GM21825 (cell line): ENCODE measurements around the gene TRMU.

Experiments
- ATAC-seq: cut with Tn5 transposase; IDR thresholded peaks from one replicate; pipeline ENCODE4 v1.9.1; 2021; ENCODE audit warnings: mild to moderate bottlenecking, moderate library complexity; ENCODE audit not compliant: unreplicated experiment

TRMU gene

GRCh38 chr22:46355369-46355995 lies 20.0 kb downstream of the TRMU start:
- no peak for ATAC-seq

DNA sequence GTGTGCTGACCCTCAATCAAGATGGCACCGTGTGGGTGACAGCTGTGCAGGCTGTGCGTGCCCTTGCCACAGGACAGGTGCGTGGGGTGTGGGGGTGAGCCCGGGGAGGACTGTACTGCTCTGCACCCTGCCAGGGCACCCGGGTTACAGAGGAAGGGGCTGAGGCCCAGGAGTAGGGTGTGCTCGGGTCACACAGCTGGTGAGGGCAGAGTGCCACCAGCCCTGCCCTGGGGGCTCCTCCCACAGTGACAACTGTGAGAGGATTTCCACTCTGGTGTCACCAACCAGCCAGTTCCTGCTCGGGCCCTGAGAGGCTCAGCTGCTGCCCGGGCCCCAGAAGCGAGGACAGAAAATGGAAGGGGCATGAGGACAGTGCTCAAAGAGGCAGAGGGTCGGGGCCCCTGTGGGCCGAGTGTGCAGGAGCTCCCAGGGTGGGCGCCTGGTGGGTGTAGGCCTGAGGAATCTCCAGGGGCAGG lies 20.5 kb downstream of the TRMU start:
- ATAC-seq: no peak

GRCh38 chr22:46356496-46357480 lies 21.3 kb downstream of the TRMU start:
- no peak for ATAC-seq

DNA sequence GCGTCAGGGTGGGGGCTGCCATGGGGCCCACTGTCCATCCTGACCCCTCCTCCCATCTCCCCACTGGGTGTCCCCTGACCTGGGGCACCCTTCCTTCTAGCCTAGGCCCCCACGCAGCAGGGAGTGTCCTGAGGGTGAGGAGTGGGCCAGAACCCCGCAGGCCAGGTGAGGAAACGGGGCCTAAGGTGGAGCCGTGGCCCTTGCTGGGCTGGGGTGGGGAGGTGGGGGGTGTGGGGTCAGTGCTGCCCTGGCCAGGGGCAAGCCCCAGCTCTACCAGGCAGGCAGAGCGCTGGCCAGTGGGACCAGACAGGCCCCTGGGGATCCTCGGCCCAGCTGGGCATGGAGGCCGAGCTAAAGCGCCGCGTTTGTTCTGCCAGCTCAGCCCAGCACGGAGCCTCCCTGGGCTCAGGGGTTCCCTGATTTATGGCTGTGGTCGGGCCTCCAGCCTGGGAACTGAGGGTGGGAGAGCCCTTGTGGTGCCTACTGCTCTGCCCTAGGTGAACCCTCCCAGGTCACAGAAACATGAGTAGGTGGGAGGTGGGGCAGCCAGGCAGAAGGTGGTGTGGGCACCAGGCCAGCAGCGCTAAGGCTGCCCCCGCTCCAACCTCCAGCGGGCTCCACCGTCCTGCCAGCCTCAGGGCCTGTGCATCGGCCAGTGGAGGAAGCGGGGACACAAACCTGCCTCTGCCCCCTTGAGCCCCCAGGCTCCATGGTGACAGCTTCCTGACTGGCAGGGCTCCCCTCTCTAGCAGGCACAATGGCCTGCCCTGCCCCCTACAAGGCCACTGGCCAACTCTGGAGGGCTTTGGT lies 22.4 kb downstream of the TRMU start:
- ATAC-seq: no peak

DNA sequence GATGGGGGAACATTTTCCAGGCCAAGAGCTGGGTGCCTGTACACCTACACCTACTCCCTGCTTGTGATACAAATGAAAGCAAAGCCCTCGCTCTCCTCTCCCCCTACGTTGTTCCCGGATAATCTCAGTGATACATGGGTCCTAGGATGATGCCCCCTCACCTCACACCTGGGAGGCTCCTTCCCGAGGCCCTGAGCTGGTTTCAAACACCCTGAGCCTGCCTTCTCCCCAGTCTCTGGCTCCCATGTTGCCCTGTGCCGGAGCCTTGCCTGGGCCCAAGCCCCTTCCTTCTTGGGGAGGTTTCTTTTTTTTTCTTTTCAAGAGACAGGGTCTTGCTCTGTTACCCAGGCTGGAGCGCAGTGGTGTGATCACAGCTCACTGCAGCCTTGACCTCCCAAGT lies 23.3 kb downstream of the TRMU start:
- ATAC-seq: no peak

DNA sequence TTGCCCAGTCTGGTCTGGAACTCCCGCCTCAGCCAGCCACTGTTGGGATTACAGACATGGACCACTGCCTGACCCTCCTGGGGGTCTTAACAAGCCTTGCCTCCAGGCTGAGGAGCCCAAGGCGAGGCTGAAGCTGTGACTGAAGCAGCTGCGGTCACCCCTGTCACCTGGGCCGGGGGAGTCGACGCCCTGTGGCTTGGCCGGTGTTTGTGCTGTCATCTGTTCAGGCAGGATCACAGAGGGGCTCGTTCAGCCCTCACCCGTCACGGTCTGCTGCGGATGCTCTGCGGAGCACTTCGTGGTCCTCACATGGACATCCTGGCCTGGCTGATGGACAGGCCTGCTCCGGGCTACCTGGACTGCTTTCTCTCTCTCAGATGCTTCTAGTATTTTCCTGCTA lies 23.8 kb downstream of the TRMU start:
- ATAC-seq: no peak

GRCh38 chr22:46360097-46360496 lies 24.6 kb downstream of the TRMU start:
- ATAC-seq: no peak

- no peak for ATAC-seq
Observed at GRCh38 chr22:46360891-46361290, 25.4 kb downstream of the TRMU start.

DNA sequence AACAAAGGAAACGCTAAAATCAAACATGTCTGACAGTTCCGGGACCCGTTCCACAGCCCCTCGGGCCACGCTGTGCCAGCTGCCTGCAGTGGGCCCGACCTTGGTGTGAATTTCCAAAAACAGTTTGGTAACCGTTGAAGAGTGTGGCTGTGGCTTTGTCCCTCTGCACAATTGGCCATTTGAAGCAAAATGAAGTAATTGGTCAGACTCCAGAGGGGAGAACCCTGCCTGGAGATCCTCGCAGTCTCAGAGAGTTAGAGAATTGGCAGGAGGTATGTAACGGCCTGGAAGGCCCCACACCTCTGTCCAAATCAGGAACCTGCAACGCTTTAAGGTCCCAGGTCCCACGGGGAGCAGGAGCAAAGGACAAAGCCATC lies 26.3 kb downstream of the TRMU start:
- ATAC-seq: no peak

DNA sequence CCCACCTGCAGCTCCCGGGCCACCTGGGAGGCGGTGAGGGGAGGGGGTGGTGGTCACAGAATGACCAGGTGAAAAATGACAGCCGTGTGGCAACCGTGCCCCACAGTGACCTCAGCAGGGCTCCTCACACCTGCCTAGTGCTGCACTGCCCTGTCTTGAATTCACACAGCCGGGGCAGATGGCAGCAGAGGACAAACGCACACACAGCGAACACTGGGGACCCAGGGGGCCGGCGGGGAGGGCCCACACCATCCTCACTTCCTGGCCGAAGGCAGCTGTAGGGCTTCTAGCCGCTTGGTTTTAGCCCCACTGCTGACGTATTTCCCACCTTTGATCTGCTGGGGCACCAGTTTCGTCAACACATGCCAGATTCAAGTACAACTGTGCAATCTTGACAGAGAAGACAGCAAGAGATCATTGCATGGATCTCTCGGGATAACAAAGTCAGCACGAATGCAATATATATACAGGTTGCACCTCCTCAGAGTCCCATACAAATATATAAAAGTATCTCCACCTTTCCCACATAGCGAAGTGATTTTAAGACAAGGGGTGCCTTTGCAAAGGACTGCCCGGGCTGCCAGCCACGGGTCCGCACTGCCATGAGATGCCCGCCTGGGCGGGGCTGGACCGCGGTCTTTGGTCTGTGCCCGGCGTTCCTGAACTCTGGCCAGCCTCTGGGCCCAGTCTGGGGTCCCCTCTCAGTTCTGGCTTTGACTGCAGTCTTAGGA lies 26.9 kb downstream of the TRMU start:
- no peak for ATAC-seq

- ATAC-seq: no peak
Observed at GRCh38 chr22:46362934-46363515, 27.5 kb downstream of the TRMU start.

- no peak for ATAC-seq
Observed at GRCh38 chr22:46363611-46364321, 28.3 kb downstream of the TRMU start.

DNA sequence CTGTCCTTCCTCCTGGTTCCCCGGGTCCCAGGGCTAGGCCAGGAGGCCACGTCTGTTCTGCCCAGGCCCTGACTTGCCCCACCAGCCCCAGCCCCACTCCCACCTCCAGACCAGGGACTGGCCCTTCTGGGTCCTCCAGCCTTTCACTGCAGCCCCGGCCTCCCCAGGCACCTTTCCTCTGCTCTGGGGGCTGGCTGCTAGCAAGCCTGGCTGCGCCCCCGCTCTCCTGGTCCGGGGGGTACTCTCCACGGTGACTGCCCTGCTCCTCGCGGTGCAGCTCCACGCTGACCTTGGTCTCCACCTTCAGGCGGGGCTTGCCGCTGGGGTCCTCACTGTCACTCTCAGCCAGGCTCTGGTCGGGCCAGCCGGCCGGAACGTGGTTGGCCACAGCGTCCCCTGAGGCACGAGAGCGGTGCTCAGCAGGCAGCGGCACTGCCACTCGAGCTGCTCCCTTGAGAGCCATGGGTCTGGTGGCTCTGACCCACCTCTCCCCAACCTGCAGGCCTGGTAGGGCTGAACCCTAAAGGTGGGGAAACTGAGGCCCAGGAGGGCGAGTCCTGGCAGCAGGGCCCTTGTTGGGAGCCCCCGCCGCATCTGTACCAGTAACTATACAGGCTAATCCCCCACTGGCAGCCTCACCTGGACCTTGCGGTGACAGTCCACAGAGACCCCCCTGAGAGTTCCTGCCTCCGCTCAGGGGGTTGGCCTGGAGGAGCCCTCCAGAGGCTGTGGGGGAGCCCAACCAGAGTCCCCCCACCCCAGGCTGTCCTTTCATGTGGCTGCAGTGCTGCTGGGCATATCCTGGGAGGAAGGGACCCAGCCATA lies 29.0 kb downstream of the TRMU start:
- no peak for ATAC-seq

DNA sequence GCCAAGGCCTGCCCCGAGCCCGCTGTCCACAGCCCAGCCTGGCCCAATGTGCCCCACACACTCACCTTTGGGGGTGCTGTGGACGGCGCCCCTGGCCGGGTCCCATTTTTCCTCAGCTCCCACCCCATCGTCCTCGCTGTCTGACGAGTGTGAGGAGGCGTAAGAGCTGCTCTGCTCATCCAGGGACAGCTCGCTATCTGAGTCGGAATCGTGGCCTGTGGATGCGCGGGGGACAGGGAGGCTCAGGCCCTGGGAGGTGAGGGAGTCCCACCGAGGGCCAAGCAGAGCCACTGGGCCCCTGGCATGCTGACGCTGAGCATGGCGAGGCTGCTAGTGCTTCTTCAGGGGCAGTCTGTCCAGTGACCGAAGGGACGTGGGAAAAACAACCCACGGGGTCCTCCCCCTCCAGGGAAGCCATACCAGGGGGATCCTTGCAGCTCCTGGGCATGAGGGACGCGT lies 29.7 kb downstream of the TRMU start:
- no peak for ATAC-seq

- ATAC-seq: no peak
Observed at GRCh38 chr22:46366327-46366731, 30.8 kb downstream of the TRMU start.

DNA sequence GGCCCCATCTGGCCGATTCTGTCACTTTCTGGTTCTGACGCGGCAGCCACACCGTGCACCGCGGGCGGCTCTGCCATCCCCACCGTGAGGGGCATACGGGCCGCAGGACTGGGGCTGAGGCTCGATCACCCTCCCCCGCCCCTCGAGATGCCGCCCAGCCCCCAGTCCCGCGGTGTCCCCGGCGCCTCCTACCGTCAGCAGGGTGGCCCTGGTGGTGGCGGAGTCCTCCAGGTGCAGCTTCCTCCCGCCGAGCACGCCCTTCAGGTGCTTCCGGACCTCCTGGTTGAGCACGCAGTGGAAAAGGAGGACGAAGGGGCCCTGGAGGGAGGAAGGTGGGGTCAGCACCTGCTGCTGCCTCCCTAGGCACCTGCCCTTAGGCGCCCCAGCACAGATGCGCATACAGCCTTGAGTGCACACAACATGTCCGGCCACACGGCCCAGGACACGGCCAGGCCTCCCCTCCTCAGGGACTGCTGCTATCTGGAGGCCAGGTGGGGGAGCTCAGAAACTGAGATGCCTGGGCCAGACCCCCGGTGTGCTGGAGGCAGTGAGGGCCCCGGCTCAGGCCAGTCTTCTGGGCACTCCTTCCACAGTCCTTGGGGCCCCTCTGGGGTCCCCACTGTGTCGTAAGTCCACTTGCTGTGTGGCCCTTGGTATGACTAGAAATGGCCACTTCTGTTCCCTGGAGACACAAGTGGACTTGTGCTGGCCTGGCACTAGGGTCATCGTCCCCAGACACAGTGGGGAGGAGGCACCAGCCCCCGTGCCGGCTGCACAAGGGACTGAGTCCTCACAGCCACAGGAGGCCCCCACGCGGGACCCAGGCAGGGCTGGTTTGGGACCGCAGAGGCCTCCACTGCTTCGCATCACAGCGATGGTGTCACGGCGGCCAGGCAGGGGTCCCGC lies 31.5 kb downstream of the TRMU start:
- ATAC-seq: no peak

DNA sequence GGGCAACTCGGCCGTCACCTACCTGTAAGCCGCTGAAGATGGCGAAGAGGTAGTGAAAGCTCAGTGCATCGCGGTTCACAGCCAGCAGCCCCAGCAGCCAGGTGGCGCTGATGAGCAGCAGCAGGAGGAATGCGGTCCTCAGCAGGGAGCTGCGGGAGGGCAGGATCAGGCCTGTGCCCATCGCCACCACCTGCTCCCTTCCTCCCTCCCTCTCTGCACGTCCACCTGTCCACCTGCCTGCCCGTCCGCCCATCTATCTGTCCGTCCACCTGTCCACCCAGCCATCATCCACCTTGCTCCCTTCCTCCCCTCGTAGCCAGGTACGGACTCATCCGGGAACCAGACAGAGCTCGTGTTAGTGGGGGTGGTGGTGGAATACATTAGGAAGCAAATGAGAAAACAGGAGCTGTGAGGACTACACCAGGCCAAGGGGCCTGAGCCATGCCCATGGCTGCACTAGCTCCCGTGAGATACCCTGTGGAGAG lies 32.2 kb downstream of the TRMU start:
- ATAC-seq: no peak
